ENCODE results near the gene ALDOA.
A peak's percentile ranks its signal among the peaks of the same experiment; 100 is the strongest.

Gene ALDOA

GRCh38 chr16:30069611-30070462 lies 4.3 kb downstream of the ALDOA start:
- H3K4me3 ChIP-seq (ENCODE audit: low read depth, low read length): no peak overlapping the region
- no peak for TF ChIP-seq CTCF (IDR thresholded peaks at IDR 0.05; ENCODE audit: borderline replicate concordance, insufficient read depth, low read depth, low read length)

GRCh38 chr16:30070490-30070889 lies 4.9 kb downstream of the ALDOA start:
- no peak overlapping the region for H3K4me3 ChIP-seq (ENCODE audit: low read depth, low read length)
- no peak for TF ChIP-seq CTCF (IDR thresholded peaks at IDR 0.05; ENCODE audit: borderline replicate concordance, insufficient read depth, low read depth, low read length)

DNA sequence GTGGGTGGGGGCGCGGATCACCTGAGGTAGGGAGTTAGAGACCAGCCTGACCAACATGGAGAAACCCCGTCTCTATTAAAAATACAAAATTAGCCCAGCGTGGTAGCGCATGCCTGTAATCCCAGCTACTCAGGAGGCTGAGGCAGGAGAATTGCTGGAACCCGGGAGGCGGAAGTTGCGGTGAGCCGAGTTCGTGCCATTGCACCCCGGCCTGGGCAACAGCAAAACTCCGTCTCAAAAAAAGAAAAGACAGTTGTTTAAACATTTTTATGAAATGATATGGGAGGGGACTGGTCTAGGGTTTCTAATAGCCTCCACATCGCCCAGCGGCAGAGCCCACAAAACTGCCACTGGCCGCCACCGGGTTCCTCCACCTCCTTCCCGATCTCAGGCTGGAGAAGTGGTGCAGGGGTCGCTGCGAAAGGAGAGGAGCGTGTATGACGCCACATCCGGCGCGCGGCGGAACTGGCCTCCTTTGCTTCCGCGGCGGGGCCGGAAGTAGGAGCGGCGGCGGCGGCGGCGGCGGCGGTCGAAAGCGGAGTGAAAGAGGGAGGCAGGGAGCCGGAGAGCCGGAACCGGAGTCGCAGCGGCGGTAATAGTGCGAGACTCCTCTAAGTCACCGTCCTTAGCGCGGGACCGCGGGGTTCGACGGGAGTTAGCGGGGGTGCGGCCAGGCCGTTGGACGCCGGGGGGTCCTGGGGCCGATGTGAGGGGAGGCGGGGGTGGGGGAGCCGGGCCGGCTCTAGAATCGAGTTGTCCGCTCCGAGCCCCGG lies 10.1 kb downstream of the ALDOA start, which contains the start of gene PPP4C:
PPP4C (plus strand) TSS at position 492 of the 773 bp plus-strand sequence. CDS start 384 bp downstream, outside the sequence.
- peak within 1 kb of the TSS; percentile 73 for H3K4me3 ChIP-seq (ENCODE audit: low read depth, low read length)
- no peak for TF ChIP-seq CTCF (IDR thresholded peaks at IDR 0.05; ENCODE audit: borderline replicate concordance, insufficient read depth, low read depth, low read length)

GRCh38 chr16:30076276-30076791 lies 10.8 kb downstream of the ALDOA start:
- peak overlapping the region; percentile 73 for H3K4me3 ChIP-seq (ENCODE audit: low read depth, low read length)
- no peak for TF ChIP-seq CTCF (IDR thresholded peaks at IDR 0.05; ENCODE audit: borderline replicate concordance, insufficient read depth, low read depth, low read length)

- H3K4me3 ChIP-seq (ENCODE audit: low read depth, low read length): no peak overlapping the region
- no peak for TF ChIP-seq CTCF (IDR thresholded peaks at IDR 0.05; ENCODE audit: borderline replicate concordance, insufficient read depth, low read depth, low read length)
Observed at GRCh38 chr16:30077656-30078055, 12.1 kb downstream of the ALDOA start.

- TF ChIP-seq CTCF (IDR thresholded peaks at IDR 0.05; ENCODE audit: borderline replicate concordance, insufficient read depth, low read depth, low read length): no peak
Observed at GRCh38 chr16:30078744-30079143, 13.2 kb downstream of the ALDOA start.

More at GRCh38 chr16:30078744-30079143, 13.2 kb downstream of the ALDOA start:
- no peak overlapping the region for H3K4me3 ChIP-seq (ENCODE audit: low read depth, low read length)
